ENCODE measurements around the gene ISOC1. TPM values are rescaled to one million over a fixed set of nuclear protein-coding genes. Genes with fewer than 3 reads are reported as not detected.

The ISOC1 gene
- polyA plus RNA-seq, 1 experiment = 28.0 TPM

GRCh38 chr5:129051283-129051682 lies 43.3 kb upstream of the ISOC1 start:
- Histone ChIP-seq H3K27me3 (ENCODE audit: control insufficient read depth, insufficient read depth, low read length) (no peaks in the 10 kb centered on the region), H3K4me3 (ENCODE audit: low read depth, low read length) (no peak overlapping the region), H3K27ac (ENCODE audit: low read depth, low read length) (no peak overlapping the region), H3K9me3 (ENCODE audit: control insufficient read depth, insufficient read depth, low read length) (no peaks in the 10 kb centered on the region)
- no peak for DNase-seq (ENCODE audit: low read depth, low spot score)
- no peak for TF ChIP-seq CTCF (IDR thresholded peaks at IDR 0.05; ENCODE audit: low read depth, low read length)
- POLR2A ChIA-PET = no interaction called here
- CTCF ChIA-PET = no interaction called here

GRCh38 chr5:129053438-129053837 lies 41.1 kb upstream of the ISOC1 start:
- TF ChIP-seq CTCF (IDR thresholded peaks at IDR 0.05; ENCODE audit: low read depth, low read length) = no peak
- ChIA-PET CTCF (interaction anchor here (1.4 kb wide), 1 partner anchor 148 kb away, joined by 6 read pairs; no protein-coding TSS in a partner anchor), POLR2A (no interaction called here)
- H3K27ac ChIP-seq (ENCODE audit: low read depth, low read length) = no peak overlapping the region
- no peaks in the 10 kb centered on the region for H3K27me3 ChIP-seq (ENCODE audit: control insufficient read depth, insufficient read depth, low read length)
- no peak for DNase-seq (ENCODE audit: low read depth, low spot score)
- H3K4me3 ChIP-seq (ENCODE audit: low read depth, low read length) = no peak overlapping the region
- H3K9me3 ChIP-seq (ENCODE audit: control insufficient read depth, insufficient read depth, low read length) = no peaks in the 10 kb centered on the region

- no peak overlapping the region for H3K27ac ChIP-seq (ENCODE audit: low read depth, low read length)
- no peaks in the 10 kb centered on the region for H3K9me3 ChIP-seq (ENCODE audit: control insufficient read depth, insufficient read depth, low read length)
- H3K4me3 ChIP-seq (ENCODE audit: low read depth, low read length) = no peak overlapping the region
- no peaks in the 10 kb centered on the region for H3K27me3 ChIP-seq (ENCODE audit: control insufficient read depth, insufficient read depth, low read length)
- CTCF ChIA-PET = no interaction called here
- no peak for DNase-seq (ENCODE audit: low read depth, low spot score)
- no peak for TF ChIP-seq CTCF (IDR thresholded peaks at IDR 0.05; ENCODE audit: low read depth, low read length)
- POLR2A ChIA-PET = no interaction called here
Measured at GRCh38 chr5:129057329-129057728, 37.2 kb upstream of the ISOC1 start.

GRCh38 chr5:129061849-129062248 lies 32.7 kb upstream of the ISOC1 start:
- no peak for DNase-seq (ENCODE audit: low read depth, low spot score)
- Histone ChIP-seq H3K27me3 (ENCODE audit: control insufficient read depth, insufficient read depth, low read length) (no peaks in the 10 kb centered on the region), H3K27ac (ENCODE audit: low read depth, low read length) (no peak overlapping the region), H3K4me3 (ENCODE audit: low read depth, low read length) (no peak overlapping the region), H3K9me3 (ENCODE audit: control insufficient read depth, insufficient read depth, low read length) (no peaks in the 10 kb centered on the region)
- ChIA-PET CTCF (no interaction called here), POLR2A (no interaction called here)
- TF ChIP-seq CTCF (IDR thresholded peaks at IDR 0.05; ENCODE audit: low read depth, low read length) = no peak

- no peaks in the 10 kb centered on the region for H3K27me3 ChIP-seq (ENCODE audit: control insufficient read depth, insufficient read depth, low read length)
- CTCF ChIA-PET = no interaction called here
- TF ChIP-seq CTCF (IDR thresholded peaks at IDR 0.05; ENCODE audit: low read depth, low read length) = no peak
- no peak overlapping the region for H3K27ac ChIP-seq (ENCODE audit: low read depth, low read length)
- POLR2A ChIA-PET = no interaction called here
- no peak overlapping the region for H3K4me3 ChIP-seq (ENCODE audit: low read depth, low read length)
- DNase-seq (ENCODE audit: low read depth, low spot score) = no peak
- H3K9me3 ChIP-seq (ENCODE audit: control insufficient read depth, insufficient read depth, low read length) = no peaks in the 10 kb centered on the region
Measured at GRCh38 chr5:129063483-129064113, 31.0 kb upstream of the ISOC1 start.
